GM19351 (cell line): ENCODE data around the gene MTA2.

Experiments used
- ATAC-seq: cut with Tn5 transposase; IDR thresholded peaks from one replicate; pipeline ENCODE4 v1.9.1; 2021; ENCODE audit warnings: mild to moderate bottlenecking, moderate library complexity; ENCODE audit not compliant: unreplicated experiment

Gene MTA2

GRCh38 chr11:62548545-62549335 is 52.9 kb downstream of the MTA2 start:
- no peak for ATAC-seq

- no peak for ATAC-seq
These were observed 53.9 kb downstream of the MTA2 start for GRCh38 chr11:62547691-62548281.

GRCh38 chr11:62546929-62547625 is 54.6 kb downstream of the MTA2 start:
- no peak for ATAC-seq

- ATAC-seq: no peak
These were observed 55.3 kb downstream of the MTA2 start, which contains the start of gene AHNAK for GRCh38 chr11:62546244-62546928. AHNAK (minus strand) TSS chr11:62546806; CDS start chr11:62536098, 10,708 bp downstream.

GRCh38 chr11:62545437-62546243 is 56.0 kb downstream of the MTA2 start:
- no peak for ATAC-seq

GRCh38 chr11:62544581-62545436 is 56.9 kb downstream of the MTA2 start:
- no peak for ATAC-seq

- no peak for ATAC-seq
These were observed 57.8 kb downstream of the MTA2 start for GRCh38 chr11:62543680-62544444.
